ENCODE measurements around the gene RABEP2. TPM values are rescaled to one million over a fixed set of nuclear protein-coding genes. Genes with fewer than 3 reads are reported as not detected.
"Not testable (repeated sequence)": the region's sequence is repeated elsewhere in the genome, so short reads cannot be mapped to it uniquely, and the experiment has no call there.

RABEP2 gene
- total RNA-seq, 1 donor, result 16.3 TPM

GRCh38 chr16:28880589-28880915, 44.5 kb downstream of the RABEP2 start:
- H3K4me1 ChIP-seq (ENCODE audit: insufficient read depth, low read length), result peaks cover 13% of the 10 kb centered on the region
- H3K4me3 ChIP-seq (ENCODE audit: low read length), result no peak overlapping the region
- H3K27me3 ChIP-seq (ENCODE audit: insufficient read depth, low read length), result no peaks in the 10 kb centered on the region
- H3K9me3 ChIP-seq (ENCODE audit: low read depth, low read length), result no peaks in the 10 kb centered on the region

- Histone ChIP-seq H3K9me3 (ENCODE audit: low read depth, low read length) (no peaks in the 10 kb centered on the region), H3K27me3 (ENCODE audit: insufficient read depth, low read length) (no peaks in the 10 kb centered on the region), H3K4me3 (ENCODE audit: low read length) (peak overlapping the region; percentile 61), H3K4me1 (ENCODE audit: insufficient read depth, low read length) (peaks cover 13% of the 10 kb centered on the region)
Measured at GRCh38 chr16:28879841-28880588, 45.0 kb downstream of the RABEP2 start.

- H3K4me1 ChIP-seq (ENCODE audit: insufficient read depth, low read length), result peaks cover 13% of the 10 kb centered on the region
- H3K4me3 ChIP-seq (ENCODE audit: low read length), result peak overlapping the region; percentile 61
- no peaks in the 10 kb centered on the region for H3K9me3 ChIP-seq (ENCODE audit: low read depth, low read length)
- H3K27me3 ChIP-seq (ENCODE audit: insufficient read depth, low read length), result no peaks in the 10 kb centered on the region
Measured at GRCh38 chr16:28879261-28879840, 45.7 kb downstream of the RABEP2 start.

- H3K4me3 ChIP-seq (ENCODE audit: low read length), result peak within 1 kb of the TSS; percentile 61
- H3K9me3 ChIP-seq (ENCODE audit: low read depth, low read length), result no peaks in the 10 kb centered on the region
- H3K4me1 ChIP-seq (ENCODE audit: insufficient read depth, low read length), result peaks cover 13% of the 10 kb centered on the region
- no peaks in the 10 kb centered on the region for H3K27me3 ChIP-seq (ENCODE audit: insufficient read depth, low read length)
Measured at GRCh38 chr16:28878083-28878926, 46.7 kb downstream of the RABEP2 start, which contains the start of gene ATP2A1. ATP2A1 (plus strand) TSS chr16:28878488; CDS start chr16:28878672, 184 bp downstream.

- no peak overlapping the region for H3K4me3 ChIP-seq (ENCODE audit: low read length)
- peaks cover 13% of the 10 kb centered on the region for H3K4me1 ChIP-seq (ENCODE audit: insufficient read depth, low read length)
- no peaks in the 10 kb centered on the region for H3K27me3 ChIP-seq (ENCODE audit: insufficient read depth, low read length)
- H3K9me3 ChIP-seq (ENCODE audit: low read depth, low read length), result no peaks in the 10 kb centered on the region
Measured at GRCh38 chr16:28877655-28878000, 47.4 kb downstream of the RABEP2 start.

- Histone ChIP-seq H3K4me3 (ENCODE audit: low read length) (no peak overlapping the region), H3K4me1 (ENCODE audit: insufficient read depth, low read length) (peaks cover 13% of the 10 kb centered on the region), H3K9me3 (ENCODE audit: low read depth, low read length) (no peaks in the 10 kb centered on the region), H3K27me3 (ENCODE audit: insufficient read depth, low read length) (no peaks in the 10 kb centered on the region)
Measured at GRCh38 chr16:28876973-28877654, 47.9 kb downstream of the RABEP2 start.

GRCh38 chr16:28876019-28876659, 48.9 kb downstream of the RABEP2 start:
- Histone ChIP-seq H3K4me1 (ENCODE audit: insufficient read depth, low read length) (peaks cover 13% of the 10 kb centered on the region), H3K9me3 (ENCODE audit: low read depth, low read length) (no peaks in the 10 kb centered on the region), H3K27me3 (ENCODE audit: insufficient read depth, low read length) (no peaks in the 10 kb centered on the region), H3K4me3 (ENCODE audit: low read length) (no peak overlapping the region)

GRCh38 chr16:28875134-28876018, 49.7 kb downstream of the RABEP2 start:
- no peak overlapping the region for H3K4me3 ChIP-seq (ENCODE audit: low read length)
- no peaks in the 10 kb centered on the region for H3K27me3 ChIP-seq (ENCODE audit: insufficient read depth, low read length)
- peaks cover 10% of the 10 kb centered on the region for H3K4me1 ChIP-seq (ENCODE audit: insufficient read depth, low read length)
- H3K9me3 ChIP-seq (ENCODE audit: low read depth, low read length), result no peaks in the 10 kb centered on the region

- Histone ChIP-seq H3K4me1 (ENCODE audit: insufficient read depth, low read length) (peaks cover 4% of the 10 kb centered on the region), H3K4me3 (ENCODE audit: low read length) (no peak overlapping the region), H3K9me3 (ENCODE audit: low read depth, low read length) (no peaks in the 10 kb centered on the region), H3K27me3 (ENCODE audit: insufficient read depth, low read length) (no peaks in the 10 kb centered on the region)
Measured at GRCh38 chr16:28874406-28874805, 50.6 kb downstream of the RABEP2 start.

GRCh38 chr16:28873543-28874201, 51.4 kb downstream of the RABEP2 start:
- Histone ChIP-seq H3K4me3 (ENCODE audit: low read length) (no peak overlapping the region), H3K4me1 (ENCODE audit: insufficient read depth, low read length) (no peaks in the 10 kb centered on the region), H3K27me3 (ENCODE audit: insufficient read depth, low read length) (no peaks in the 10 kb centered on the region), H3K9me3 (ENCODE audit: low read depth, low read length) (no peaks in the 10 kb centered on the region)

GRCh38 chr16:28872952-28873351, 52.1 kb downstream of the RABEP2 start:
- no peaks in the 10 kb centered on the region for H3K9me3 ChIP-seq (ENCODE audit: low read depth, low read length)
- no peaks in the 10 kb centered on the region for H3K27me3 ChIP-seq (ENCODE audit: insufficient read depth, low read length)
- no peaks in the 10 kb centered on the region for H3K4me1 ChIP-seq (ENCODE audit: insufficient read depth, low read length)
- no peak overlapping the region for H3K4me3 ChIP-seq (ENCODE audit: low read length)

- H3K27me3 ChIP-seq (ENCODE audit: insufficient read depth, low read length), result no peaks in the 10 kb centered on the region
- no peak overlapping the region for H3K4me3 ChIP-seq (ENCODE audit: low read length)
- H3K4me1 ChIP-seq (ENCODE audit: insufficient read depth, low read length), result peaks cover 8% of the 10 kb centered on the region
- no peaks in the 10 kb centered on the region for H3K9me3 ChIP-seq (ENCODE audit: low read depth, low read length)
Measured at GRCh38 chr16:28869201-28869600, 55.8 kb downstream of the RABEP2 start.

GRCh38 chr16:28867646-28868045, 57.4 kb downstream of the RABEP2 start:
- not testable (repeated sequence) for H3K4me3 ChIP-seq (ENCODE audit: low read length); H3K9me3 ChIP-seq (ENCODE audit: low read depth, low read length); H3K27me3 ChIP-seq (ENCODE audit: insufficient read depth, low read length)
- peaks cover 14% of the 10 kb centered on the region for H3K4me1 ChIP-seq (ENCODE audit: insufficient read depth, low read length)

Measured in mononuclear cell (primary cell).